ENCODE data around the gene FLNB.

FLNB gene

GRCh38 chr3:58008141-58009025, at the start of gene FLNB:
FLNB (plus strand) TSS chr3:58008422; CDS start chr3:58008565, 143 bp downstream.
- DNase-seq (ENCODE audit: low read depth, low spot score): no peak
- H3K27ac ChIP-seq: peak within 1 kb of the TSS; percentile 99

- DNase-seq (ENCODE audit: low read depth, low spot score): no peak
- peak overlapping the region; percentile 68 for H3K27ac ChIP-seq
Observed at GRCh38 chr3:57958642-57959422, 49.4 kb upstream of the FLNB start.

- no peak for DNase-seq (ENCODE audit: low read depth, low spot score)
- H3K27ac ChIP-seq: peak overlapping the region; percentile 68
Observed at GRCh38 chr3:57959423-57960173, 48.6 kb upstream of the FLNB start.

GRCh38 chr3:57960174-57960505, 48.1 kb upstream of the FLNB start:
- H3K27ac ChIP-seq: peak overlapping the region; percentile 68

GRCh38 chr3:57961177-57961827, 46.9 kb upstream of the FLNB start:
- DNase-seq (ENCODE audit: low read depth, low spot score): no peak
- no peak overlapping the region for H3K27ac ChIP-seq

More at GRCh38 chr3:57960174-57960505, 48.1 kb upstream of the FLNB start:
- DNase-seq (ENCODE audit: low read depth, low spot score): no peak

- peak overlapping the region; percentile 32 for H3K27ac ChIP-seq
- no peak for DNase-seq (ENCODE audit: low read depth, low spot score)
Observed at GRCh38 chr3:57961828-57962447, 46.3 kb upstream of the FLNB start.

- DNase-seq (ENCODE audit: low read depth, low spot score): no peak
- peak overlapping the region; percentile 32 for H3K27ac ChIP-seq
Observed at GRCh38 chr3:57962448-57962834, 45.8 kb upstream of the FLNB start.

GRCh38 chr3:57963811-57964346, 44.3 kb upstream of the FLNB start:
- DNase-seq (ENCODE audit: low read depth, low spot score): no peak

GRCh38 chr3:57966829-57967228, 41.4 kb upstream of the FLNB start:
- DNase-seq (ENCODE audit: low read depth, low spot score): no peak
- peak overlapping the region; percentile 11 for H3K27ac ChIP-seq

More at GRCh38 chr3:57963811-57964346, 44.3 kb upstream of the FLNB start:
- peak overlapping the region; percentile 58 for H3K27ac ChIP-seq

- no peak for DNase-seq (ENCODE audit: low read depth, low spot score)
- H3K27ac ChIP-seq: peak overlapping the region; percentile 11
Observed at GRCh38 chr3:57967590-57967989, 40.6 kb upstream of the FLNB start.

- peak overlapping the region; percentile 100 for H3K27ac ChIP-seq
- DNase-seq (ENCODE audit: low read depth, low spot score): no peak
Observed at GRCh38 chr3:57968501-57968900, 39.7 kb upstream of the FLNB start.

GRCh38 chr3:57971975-57972374, 36.2 kb upstream of the FLNB start:
- no peak for DNase-seq (ENCODE audit: low read depth, low spot score)
- peak overlapping the region; percentile 100 for H3K27ac ChIP-seq

- peak overlapping the region; percentile 100 for H3K27ac ChIP-seq
- DNase-seq (ENCODE audit: low read depth, low spot score): no peak
Observed at GRCh38 chr3:57972531-57973111, 35.6 kb upstream of the FLNB start.

- peak overlapping the region; percentile 100 for H3K27ac ChIP-seq
- DNase-seq (ENCODE audit: low read depth, low spot score): no peak
Observed at GRCh38 chr3:57973715-57974477, 34.3 kb upstream of the FLNB start.

- H3K27ac ChIP-seq: peak overlapping the region; percentile 100
- DNase-seq (ENCODE audit: low read depth, low spot score): no peak
Observed at GRCh38 chr3:57974796-57975388, 33.3 kb upstream of the FLNB start.

- no peak for DNase-seq (ENCODE audit: low read depth, low spot score)
- peak overlapping the region; percentile 100 for H3K27ac ChIP-seq
Observed at GRCh38 chr3:57977818-57978235, 30.4 kb upstream of the FLNB start.

GRCh38 chr3:57978316-57978715, 29.9 kb upstream of the FLNB start:
- peak overlapping the region; percentile 100 for H3K27ac ChIP-seq
- DNase-seq (ENCODE audit: low read depth, low spot score): no peak

- DNase-seq (ENCODE audit: low read depth, low spot score): no peak
- no peak overlapping the region for H3K27ac ChIP-seq
Observed at GRCh38 chr3:57980416-57980815, 27.8 kb upstream of the FLNB start.
